Stomach (tissue), 4 donors: ENCODE measurements around the gene CHPF2.

ENCODE experiments used
- CTCF ChIP-seq, 7 experiments: fragments of 450-650 bp in 4 of 7; fragments of 200-600 bp in 3 of 7; sonication (generic) in 3 of 7; IDR thresholded peaks; one replicate each; pipeline ENCODE4 v1.5.1; 2016 to 2019; ENCODE audit warnings: antibody characterized with exemption in 7 of 7, control low read depth in 2 of 7, mild to moderate bottlenecking in 1 of 7
- POLR2A ChIP-seq, 4 donors: fragments of 450-650 bp; IDR thresholded peaks; one replicate each; pipeline ENCODE4 v1.6.1; 2016; ENCODE audit warnings: antibody characterized with exemption in 4 of 4, control low read depth in 2 of 4, mild to moderate bottlenecking in 1 of 4, moderate library complexity in 1 of 4

- TF ChIP-seq CTCF (IDR thresholded peaks at IDR 0.05) (no peak), POLR2A (IDR thresholded peaks at IDR 0.05) (no peak)
These were observed 25.7 kb downstream of the CHPF2 start for GRCh38 chr7:151257990-151258389.
